K562 (cell line): ENCODE results near the gene AP4S1. TPM values are rescaled to one million over a fixed set of nuclear protein-coding genes. Genes with fewer than 3 reads are reported as not detected.

Source experiments
- CXXC5 ChIP-seq: fragments of 250-450 bp; sonication (Bioruptor Pico); IDR thresholded peaks from 2 replicates; pipeline ENCODE4 v1.8.0; 2022; ENCODE audit warnings: inconsistent platforms, mild to moderate bottlenecking, moderate library complexity
- FOXP1 ChIP-seq: sonication (generic); formaldehyde crosslinking; IDR thresholded peaks from 2 replicates; pipeline ENCODE4 v1.8.0; 2022; ENCODE audit warnings: mild to moderate bottlenecking, missing genetic modification reagents
- MECOM ChIP-seq: fragments of 250-450 bp; sonication (Bioruptor Pico); IDR thresholded peaks from 2 replicates; pipeline ENCODE4 v1.8.0; 2022; ENCODE audit warnings: inconsistent platforms
- NEUROD1 ChIP-seq: fragments of 150-350 bp; IDR thresholded peaks from 2 replicates; pipeline ENCODE4 v1.6.1; 2014; ENCODE audit warnings: borderline replicate concordance, low read length, low read depth; ENCODE audit not compliant: partially characterized antibody
- THRA ChIP-seq: fragments of 450-650 bp; IDR thresholded peaks from 2 replicates; pipeline ENCODE4 v1.6.1; 2017; ENCODE audit warnings: mild to moderate bottlenecking, moderate library complexity
- ZKSCAN1 ChIP-seq: fragments of 150-350 bp; IDR thresholded peaks from 2 replicates; pipeline ENCODE4 v1.6.1; 2016; ENCODE audit warnings: low read depth, low read length
- polyA plus RNA-seq, 8 experiments: library from polyadenylated mRNA; depleted of rRNA in 4 of 8; stranded (reverse) in 5 of 8; unstranded in 3 of 8; fragments of >200 nt; fragmentation: Nextera tagmentation in 2 of 8; fragmentation: Illumina TruSeq in 1 of 8; extraction: Ambion mirVana in 2 of 8; extraction: Trizol in 1 of 8; gene quantifications; 2 replicates each; pipeline versions ENCODE4 v1.2.1 to v1.2.3, GENCODE V29; 2011 to 2014; ENCODE audit warnings: inconsistent platforms in 1 of 8, missing spikeins in 1 of 8
- total RNA-seq, 7 experiments: library from RNA; depleted of rRNA in 6 of 7; stranded (reverse); fragments of >200 nt in 6 of 7; fragmentation: Illumina TruSeq in 2 of 7; extraction: Trizol in 2 of 7; gene quantifications; 2 replicates each; pipeline versions ENCODE4 v1.2.1 to v1.2.3, GENCODE V29; 2011 to 2021; ENCODE audit warnings: low replicate concordance in 1 of 7
- TF ChIP-seq, protein P1 (sequence below), 2 experiments: fragments of 450-650 bp; formaldehyde crosslinking in 1 of 2; IDR thresholded peaks; 2 replicates each; pipeline versions ENCODE4 v1.4.0 to v1.6.1; 2014 to 2020; ENCODE audit warnings: mild to moderate bottlenecking in 2 of 2, borderline replicate concordance in 1 of 2, low read depth in 1 of 2
- TF ChIP-seq, protein P2 (sequence below), 2 experiments: fragments of 450-650 bp; IDR thresholded peaks; 2 replicates each; pipeline ENCODE4 v1.6.1; 2018; ENCODE audit warnings: mild to moderate bottlenecking in 2 of 2, low read depth in 1 of 2; ENCODE audit not compliant: partially characterized antibody in 2 of 2
- TF ChIP-seq, protein P3 (sequence below): fragments of 250-450 bp; sonication (Bioruptor Pico); IDR thresholded peaks from 2 replicates; pipeline ENCODE4 v1.4.0; 2020
- TF ChIP-seq, protein P4 (sequence below): fragments of 250-450 bp; sonication (Bioruptor Pico); IDR thresholded peaks from 2 replicates; pipeline ENCODE4 v1.8.0; 2022; ENCODE audit warnings: moderate library complexity, mild to moderate bottlenecking, inconsistent platforms

Gene AP4S1
- total and polyA plus RNA-seq, 9 of the 15 experiments (the other 6 are each of a cell fraction or from before 2014, with no cell fraction given), result 3.7 to 7.8 (median 5.9) TPM

GRCh38 chr14:31059152-31059924 lies 33.9 kb downstream of the AP4S1 start (continued):
- TF ChIP-seq, protein P1, sequence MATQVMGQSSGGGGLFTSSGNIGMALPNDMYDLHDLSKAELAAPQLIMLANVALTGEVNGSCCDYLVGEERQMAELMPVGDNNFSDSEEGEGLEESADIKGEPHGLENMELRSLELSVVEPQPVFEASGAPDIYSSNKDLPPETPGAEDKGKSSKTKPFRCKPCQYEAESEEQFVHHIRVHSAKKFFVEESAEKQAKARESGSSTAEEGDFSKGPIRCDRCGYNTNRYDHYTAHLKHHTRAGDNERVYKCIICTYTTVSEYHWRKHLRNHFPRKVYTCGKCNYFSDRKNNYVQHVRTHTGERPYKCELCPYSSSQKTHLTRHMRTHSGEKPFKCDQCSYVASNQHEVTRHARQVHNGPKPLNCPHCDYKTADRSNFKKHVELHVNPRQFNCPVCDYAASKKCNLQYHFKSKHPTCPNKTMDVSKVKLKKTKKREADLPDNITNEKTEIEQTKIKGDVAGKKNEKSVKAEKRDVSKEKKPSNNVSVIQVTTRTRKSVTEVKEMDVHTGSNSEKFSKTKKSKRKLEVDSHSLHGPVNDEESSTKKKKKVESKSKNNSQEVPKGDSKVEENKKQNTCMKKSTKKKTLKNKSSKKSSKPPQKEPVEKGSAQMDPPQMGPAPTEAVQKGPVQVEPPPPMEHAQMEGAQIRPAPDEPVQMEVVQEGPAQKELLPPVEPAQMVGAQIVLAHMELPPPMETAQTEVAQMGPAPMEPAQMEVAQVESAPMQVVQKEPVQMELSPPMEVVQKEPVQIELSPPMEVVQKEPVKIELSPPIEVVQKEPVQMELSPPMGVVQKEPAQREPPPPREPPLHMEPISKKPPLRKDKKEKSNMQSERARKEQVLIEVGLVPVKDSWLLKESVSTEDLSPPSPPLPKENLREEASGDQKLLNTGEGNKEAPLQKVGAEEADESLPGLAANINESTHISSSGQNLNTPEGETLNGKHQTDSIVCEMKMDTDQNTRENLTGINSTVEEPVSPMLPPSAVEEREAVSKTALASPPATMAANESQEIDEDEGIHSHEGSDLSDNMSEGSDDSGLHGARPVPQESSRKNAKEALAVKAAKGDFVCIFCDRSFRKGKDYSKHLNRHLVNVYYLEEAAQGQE (IDR thresholded peaks at IDR 0.05; ENCODE audit: borderline replicate concordance), result no peak; the same call in 1 of the 2 replicates
- TF ChIP-seq, protein P1 (CRISPR knock-in tag; IDR thresholded peaks at IDR 0.05; ENCODE audit: low read depth), result no peak
- TF ChIP-seq NEUROD1 (peak; percentile 95), CXXC5 (CRISPR knock-in tag) (peak; percentile 72), MECOM (CRISPR knock-in tag) (peak; percentile 65), FOXP1 (peak; percentile 87), ZKSCAN1 (peak; percentile 82), THRA (no peak)
- TF ChIP-seq, protein P2, sequence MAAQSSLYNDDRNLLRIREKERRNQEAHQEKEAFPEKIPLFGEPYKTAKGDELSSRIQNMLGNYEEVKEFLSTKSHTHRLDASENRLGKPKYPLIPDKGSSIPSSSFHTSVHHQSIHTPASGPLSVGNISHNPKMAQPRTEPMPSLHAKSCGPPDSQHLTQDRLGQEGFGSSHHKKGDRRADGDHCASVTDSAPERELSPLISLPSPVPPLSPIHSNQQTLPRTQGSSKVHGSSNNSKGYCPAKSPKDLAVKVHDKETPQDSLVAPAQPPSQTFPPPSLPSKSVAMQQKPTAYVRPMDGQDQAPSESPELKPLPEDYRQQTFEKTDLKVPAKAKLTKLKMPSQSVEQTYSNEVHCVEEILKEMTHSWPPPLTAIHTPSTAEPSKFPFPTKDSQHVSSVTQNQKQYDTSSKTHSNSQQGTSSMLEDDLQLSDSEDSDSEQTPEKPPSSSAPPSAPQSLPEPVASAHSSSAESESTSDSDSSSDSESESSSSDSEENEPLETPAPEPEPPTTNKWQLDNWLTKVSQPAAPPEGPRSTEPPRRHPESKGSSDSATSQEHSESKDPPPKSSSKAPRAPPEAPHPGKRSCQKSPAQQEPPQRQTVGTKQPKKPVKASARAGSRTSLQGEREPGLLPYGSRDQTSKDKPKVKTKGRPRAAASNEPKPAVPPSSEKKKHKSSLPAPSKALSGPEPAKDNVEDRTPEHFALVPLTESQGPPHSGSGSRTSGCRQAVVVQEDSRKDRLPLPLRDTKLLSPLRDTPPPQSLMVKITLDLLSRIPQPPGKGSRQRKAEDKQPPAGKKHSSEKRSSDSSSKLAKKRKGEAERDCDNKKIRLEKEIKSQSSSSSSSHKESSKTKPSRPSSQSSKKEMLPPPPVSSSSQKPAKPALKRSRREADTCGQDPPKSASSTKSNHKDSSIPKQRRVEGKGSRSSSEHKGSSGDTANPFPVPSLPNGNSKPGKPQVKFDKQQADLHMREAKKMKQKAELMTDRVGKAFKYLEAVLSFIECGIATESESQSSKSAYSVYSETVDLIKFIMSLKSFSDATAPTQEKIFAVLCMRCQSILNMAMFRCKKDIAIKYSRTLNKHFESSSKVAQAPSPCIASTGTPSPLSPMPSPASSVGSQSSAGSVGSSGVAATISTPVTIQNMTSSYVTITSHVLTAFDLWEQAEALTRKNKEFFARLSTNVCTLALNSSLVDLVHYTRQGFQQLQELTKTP (IDR thresholded peaks at IDR 0.05; ENCODE audit: low read depth in 1 of 2, partially characterized antibody in 2 of 2), result peak; percentile 15 to 85
- TF ChIP-seq, protein P3, sequence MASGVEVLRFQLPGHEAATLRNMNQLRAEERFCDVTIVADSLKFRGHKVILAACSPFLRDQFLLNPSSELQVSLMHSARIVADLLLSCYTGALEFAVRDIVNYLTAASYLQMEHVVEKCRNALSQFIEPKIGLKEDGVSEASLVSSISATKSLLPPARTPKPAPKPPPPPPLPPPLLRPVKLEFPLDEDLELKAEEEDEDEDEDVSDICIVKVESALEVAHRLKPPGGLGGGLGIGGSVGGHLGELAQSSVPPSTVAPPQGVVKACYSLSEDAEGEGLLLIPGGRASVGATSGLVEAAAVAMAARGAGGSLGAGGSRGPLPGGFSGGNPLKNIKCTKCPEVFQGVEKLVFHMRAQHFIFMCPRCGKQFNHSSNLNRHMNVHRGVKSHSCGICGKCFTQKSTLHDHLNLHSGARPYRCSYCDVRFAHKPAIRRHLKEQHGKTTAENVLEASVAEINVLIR, result peak; percentile 55; the same call in 1 of the 2 replicates
- TF ChIP-seq, protein P4, sequence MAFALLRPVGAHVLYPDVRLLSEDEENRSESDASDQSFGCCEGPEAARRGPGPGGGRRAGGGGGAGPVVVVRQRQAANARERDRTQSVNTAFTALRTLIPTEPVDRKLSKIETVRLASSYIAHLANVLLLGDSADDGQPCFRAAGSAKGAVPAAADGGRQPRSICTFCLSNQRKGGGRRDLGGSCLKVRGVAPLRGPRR (CRISPR knock-in tag), result 0 out of 2 replicates have a peak, but pooled peaks have one; percentile 26
